GM12878 (cell line): ENCODE measurements around the gene PHC2. TPM values are rescaled to one million over a fixed set of nuclear protein-coding genes. Genes with fewer than 3 reads are reported as not detected.

ENCODE experiments used
- ATAC-seq: fragments of 200-7000 bp; cut with Tn5 transposase; 3 replicates; pipeline ENCODE4 v1.9.1; 2020; ENCODE audit warnings: mild to moderate bottlenecking, moderate library complexity
- BruUV-seq: library from RNA; stranded (reverse); fragments of 400-500 nt; replicated peaks from 2 replicates; lab custom pipeline; 2021; lab: Mats Ljungman, UMichigan
- CTCF ChIA-PET: fragments of 300-600 bp; sonication (Branson Sonifier 250); formaldehyde crosslinking; extraction: SDS; loops from one replicate; lab custom pipeline; 2021; ENCODE audit warnings: inconsistent platforms; lab: Yijun Ruan, JAX
- POLR2A ChIA-PET: fragments of 350-600 bp; formaldehyde crosslinking; extraction: SDS; loops from one replicate; lab custom pipeline; 2021; ENCODE audit warnings: inconsistent platforms; lab: Charles Lee
- RAD21 ChIA-PET: fragments of 300-600 bp; sonication (Branson Sonifier 250); formaldehyde crosslinking; loops from one replicate; lab custom pipeline; 2023; ENCODE audit warnings: antibody characterized with exemption; ENCODE audit not compliant: unreplicated experiment; lab: Charles Lee
- SMC1A ChIA-PET: fragments of 300-600 bp; sonication (Branson Sonifier 250); formaldehyde crosslinking; loops from one replicate; lab custom pipeline; 2023; ENCODE audit not compliant: unreplicated experiment, uncharacterized antibody; lab: Charles Lee
- DNase-seq: peaks from one replicate; pipeline ENCODE4 v3.0.0-alpha.2; 2011; ENCODE audit warnings: low read depth, low spot score
- FAIRE-seq: peaks from 3 replicates; lab custom pipeline; 2011; peaks lifted over from hg19 to GRCh38; lab: Jason Lieb, UNC
- H2AFZ ChIP-seq: 2 replicates; pipeline ENCODE4 v1.6.0; 2011; ENCODE audit warnings: low read depth, low read length, control low read depth; ENCODE audit not compliant: control insufficient read depth
- H3K27ac ChIP-seq: 2 replicates; pipeline ENCODE4 v1.5.1; 2011; ENCODE audit warnings: control low read depth; ENCODE audit not compliant: control insufficient read depth, insufficient read depth
- H3K27me3 ChIP-seq, 2 experiments: replicated peaks in 1 of 2; 2 replicates each; pipeline versions ENCODE4 v1.6.0 to v1.6.1; 2011; ENCODE audit warnings: low read length in 1 of 2; ENCODE audit not compliant: control insufficient read depth in 2 of 2, insufficient read depth in 2 of 2
- H3K36me3 ChIP-seq, 2 experiments: 2 replicates each; pipeline ENCODE4 v1.5.1; 2011; ENCODE audit warnings: low read length in 1 of 2; ENCODE audit not compliant: control insufficient read depth in 2 of 2, insufficient read depth in 2 of 2
- H3K4me1 ChIP-seq: 2 replicates; pipeline ENCODE4 v1.6.1; 2011; ENCODE audit warnings: mild to moderate bottlenecking, low read length, moderate library complexity, mixed read lengths; ENCODE audit not compliant: control insufficient read depth, insufficient read depth
- H3K4me2 ChIP-seq: 2 replicates; pipeline ENCODE4 v1.6.0; 2011; ENCODE audit warnings: control low read depth; ENCODE audit not compliant: control insufficient read depth, insufficient read depth
- H3K4me3 ChIP-seq: fragments of 200-600 bp; sonication (generic); 2 replicates; pipeline ENCODE4 v1.5.1; 2016
- H3K79me2 ChIP-seq: 2 replicates; pipeline ENCODE4 v1.6.0; 2011; ENCODE audit warnings: low read length; ENCODE audit not compliant: control insufficient read depth, insufficient read depth
- H3K9ac ChIP-seq: 2 replicates; pipeline ENCODE4 v1.8.0; 2011; ENCODE audit warnings: low read length, control low read depth, mixed read lengths; ENCODE audit not compliant: control insufficient read depth, insufficient read depth
- H3K9me3 ChIP-seq: replicated peaks from 3 replicates; pipeline ENCODE4 v1.5.1; 2011; ENCODE audit warnings: mild to moderate bottlenecking, low read length; ENCODE audit not compliant: control insufficient read depth, insufficient read depth
- H4K20me1 ChIP-seq: 2 replicates; pipeline ENCODE4 v1.6.0; 2011; ENCODE audit not compliant: control insufficient read depth, insufficient read depth
- CHD2 ChIP-seq: IDR thresholded peaks from 2 replicates; pipeline ENCODE4 v1.6.1; 2011; ENCODE audit warnings: low read depth, low read length, improper control_type of control experiment, borderline replicate concordance
- CREM ChIP-seq: IDR thresholded peaks from 2 replicates; pipeline ENCODE4 v1.6.1; 2014; ENCODE audit warnings: antibody characterized with exemption, low read depth
- HDAC2 ChIP-seq: fragments of 200-600 bp; sonication (generic); IDR thresholded peaks from 2 replicates; pipeline ENCODE4 v1.6.1; 2017
- PAX5 ChIP-seq: IDR thresholded peaks from 2 replicates; pipeline ENCODE4 v1.6.1; 2011; ENCODE audit warnings: low read depth, low read length, borderline replicate concordance
- RCOR1 ChIP-seq: conservative IDR thresholded peaks from 2 replicates; pipeline ENCODE4 v1.6.1; 2012; ENCODE audit warnings: low read depth, low read length, improper control_type of control experiment
- SPI1 ChIP-seq: IDR thresholded peaks from 2 replicates; pipeline ENCODE4 v1.6.1; 2011; ENCODE audit warnings: low read depth, mild to moderate bottlenecking, low read length, moderate library complexity, borderline replicate concordance; ENCODE audit not compliant: insufficient read depth
- TCF12 ChIP-seq: IDR thresholded peaks from 2 replicates; pipeline ENCODE4 v1.6.1; 2011; ENCODE audit warnings: low read depth, mild to moderate bottlenecking, low read length
- WGBS: methylation state at CpG from one replicate; pipeline ENCODE4 v1.1.6; 2016; ENCODE audit warnings: low lambda C conversion rate; ENCODE audit not compliant: insufficient replicate concordance, insufficient coverage; ENCODE audit errors: missing lambda C conversion rate; 5-methylcytosine and 5-hydroxymethylcytosine counted together
- in situ Hi-C: fragments of 300-500 bp; cut with MboI; formaldehyde crosslinking; loops from 9 replicates; pipeline ENCODE4 v1.14.3; 2018; ENCODE audit warnings: mixed read lengths
- intact Hi-C: fragments of 100-400 bp; cut with micrococcal nuclease; formaldehyde crosslinking; loops from one replicate; pipeline ENCODE4 v1.14.2; 2022; ENCODE audit not compliant: unreplicated experiment
- polyA plus RNA-seq, 11 experiments: library from polyadenylated mRNA; depleted of rRNA in 4 of 11; unstranded in 6 of 11; stranded (reverse) in 5 of 11; fragments of >200 nt; fragmentation: Nextera tagmentation in 4 of 11; fragmentation: Illumina TruSeq in 1 of 11; extraction: Ambion mirVana in 4 of 11; extraction: Trizol in 1 of 11; gene quantifications; 1 replicate in 1 of 11; 2 replicates in 10 of 11; pipeline versions ENCODE4 v1.2.1 to v1.2.3, GENCODE V29; 2011 to 2016; ENCODE audit warnings: inconsistent platforms in 2 of 11, missing spikeins in 2 of 11, low read depth in 1 of 11
- total RNA-seq, 4 experiments: library from RNA; depleted of rRNA in 3 of 4; stranded (reverse); fragments of >200 nt in 3 of 4; fragmentation: Illumina TruSeq in 1 of 4; extraction: Trizol in 1 of 4; gene quantifications; 2 replicates each; pipeline versions ENCODE4 v1.2.1 to v1.2.3, GENCODE V29; 2013 to 2021
- TF ChIP-seq, protein P1 (sequence below): IDR thresholded peaks from 2 replicates; pipeline ENCODE4 v1.6.1; 2011; ENCODE audit warnings: low read depth, mild to moderate bottlenecking, low read length, moderate library complexity, borderline replicate concordance; ENCODE audit errors: extremely low read depth

PHC2 gene
- total and polyA plus RNA-seq, 10 of the 15 experiments (the other 5 are each of a cell fraction or from before 2014, with no cell fraction given): 2.0 to 35.9 (median 16.4) TPM

DNA sequence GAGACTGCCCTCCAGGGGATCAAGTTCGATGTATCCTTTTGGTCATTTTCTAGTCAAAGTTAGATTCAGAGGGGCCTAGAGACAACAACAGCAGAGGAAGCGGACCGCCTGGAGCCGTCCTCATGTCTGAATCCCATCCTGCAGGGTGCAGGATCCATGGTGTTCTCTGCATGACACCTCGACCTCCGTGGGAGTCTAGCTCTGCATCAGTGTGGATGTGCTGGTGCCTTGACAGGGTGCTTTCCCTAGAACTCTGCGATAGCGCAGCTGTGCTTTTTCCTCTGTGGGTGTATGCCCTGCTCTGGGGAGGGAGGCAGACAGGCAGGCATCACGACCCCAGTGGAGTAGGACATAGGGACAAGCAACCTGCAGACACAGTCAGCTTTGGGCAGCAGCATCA lies 61.8 kb downstream of the PHC2 start:
- POLR2A ChIA-PET: no interaction called here
- 16% methylated on average over 9 of the region's 9 CpGs for whole genome bisulfite sequencing
- H3K9me3 ChIP-seq: no peaks in the 10 kb centered on the region
- H4K20me1 ChIP-seq: no peaks in the 10 kb centered on the region
- no peak overlapping the region for H3K27ac ChIP-seq
- no peak for TF ChIP-seq TCF12
- TF ChIP-seq CREM: no peak
- TF ChIP-seq, protein P1, sequence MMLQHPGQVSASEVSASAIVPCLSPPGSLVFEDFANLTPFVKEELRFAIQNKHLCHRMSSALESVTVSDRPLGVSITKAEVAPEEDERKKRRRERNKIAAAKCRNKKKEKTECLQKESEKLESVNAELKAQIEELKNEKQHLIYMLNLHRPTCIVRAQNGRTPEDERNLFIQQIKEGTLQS: no peak
- no peak for TF ChIP-seq RCOR1
- no peak for TF ChIP-seq SPI1
- no peak for TF ChIP-seq CHD2
- TF ChIP-seq HDAC2: no peak
- TF ChIP-seq PAX5: no peak
- SMC1A ChIA-PET: interaction anchor here (0.7 to 8.5 kb wide), 4 partner anchors 29 to 237 kb away, joined by 3 to 71 read pairs (median 10); partner anchors contain the start of gene ZSCAN20
- intact Hi-C loops (loop anchor here (5.0 kb wide), 2 partner anchors 152 to 257 kb away; no protein-coding TSS in a partner anchor), in situ Hi-C loops (loop anchor here (5.0 kb wide), 2 partner anchors 72 to 98 kb away; no protein-coding TSS in a partner anchor)
- H3K36me3 ChIP-seq: no peaks in the 10 kb centered on the region
- no peak overlapping the region for H3K4me3 ChIP-seq
- CTCF ChIA-PET: interaction anchor here (0.6 to 2.6 kb wide), 7 partner anchors 73 to 273 kb away, joined by 3 to 16 read pairs (median 7); partner anchors contain the start of gene ZSCAN20
- no peak overlapping the region for H2AFZ ChIP-seq
- H3K9ac ChIP-seq: no peak overlapping the region
- RAD21 ChIA-PET: interaction anchor here (1.1 to 3.1 kb wide), 3 partner anchors 73 to 102 kb away, joined by 4 to 11 read pairs (median 11); no protein-coding TSS in a partner anchor
- H3K79me2 ChIP-seq: no peaks in the 10 kb centered on the region
- peaks cover 0 to 6% of the 10 kb centered on the region in 2 experiments; a peak in 1 of 4 replicates for H3K27me3 ChIP-seq
- ATAC-seq (no peak), FAIRE-seq (no peak), DNase-seq (no peak)
- no peak overlapping the region for H3K4me2 ChIP-seq
- no peaks in the 10 kb centered on the region for H3K4me1 ChIP-seq
- no TSS peak for BruUV-seq
